Pons (tissue), 1 donor: Measurements from ENCODE around the gene ZBTB7C.

Experiments
- DNase-seq: peaks from one replicate; pipeline ENCODE4 v3.0.0-alpha.2; 2016; ENCODE audit warnings: low spot score

Gene ZBTB7C

GRCh38 chr18:48191494-48191893 is 217.7 kb downstream of the ZBTB7C start:
- no peak for DNase-seq

- DNase-seq = no peak
These were observed 218.2 kb downstream of the ZBTB7C start for GRCh38 chr18:48190994-48191393.

GRCh38 chr18:48188609-48189008 is 220.6 kb downstream of the ZBTB7C start:
- no peak for DNase-seq

- no peak for DNase-seq
These were observed 222.3 kb downstream of the ZBTB7C start for GRCh38 chr18:48186861-48187260.

DNA sequence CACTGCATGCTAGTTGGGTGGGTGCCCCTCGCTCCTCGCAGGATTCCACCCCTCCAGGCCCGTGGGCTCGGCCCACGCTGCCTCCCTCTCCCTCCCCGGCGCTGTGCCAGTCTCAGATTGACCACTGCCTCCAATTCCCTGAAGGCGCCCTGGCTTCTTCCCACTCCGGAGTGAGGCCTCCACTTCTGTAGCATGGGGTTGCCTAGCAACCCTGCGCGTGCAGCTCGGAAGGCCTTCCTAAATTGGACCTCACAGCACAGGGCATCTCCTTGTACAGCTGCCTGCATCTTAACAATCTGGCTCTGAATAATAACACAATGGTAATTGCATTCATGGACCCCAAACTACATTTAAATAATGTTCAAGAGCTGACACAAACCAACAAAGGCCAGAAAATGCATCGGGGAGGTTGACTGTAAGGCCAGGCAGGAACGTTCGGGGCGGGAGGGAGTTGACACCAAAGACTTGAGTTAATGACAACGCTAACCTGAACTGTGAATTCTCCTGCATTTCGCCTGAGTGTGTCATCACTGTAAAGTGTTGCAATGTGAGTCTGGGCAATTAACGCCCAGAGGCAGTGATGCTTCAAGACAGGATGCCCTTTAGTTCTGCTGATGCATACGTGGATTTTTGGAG is 222.9 kb downstream of the ZBTB7C start:
- DNase-seq = no peak

- no peak for DNase-seq
These were observed 225.1 kb downstream of the ZBTB7C start for GRCh38 chr18:48184118-48184517.

DNA sequence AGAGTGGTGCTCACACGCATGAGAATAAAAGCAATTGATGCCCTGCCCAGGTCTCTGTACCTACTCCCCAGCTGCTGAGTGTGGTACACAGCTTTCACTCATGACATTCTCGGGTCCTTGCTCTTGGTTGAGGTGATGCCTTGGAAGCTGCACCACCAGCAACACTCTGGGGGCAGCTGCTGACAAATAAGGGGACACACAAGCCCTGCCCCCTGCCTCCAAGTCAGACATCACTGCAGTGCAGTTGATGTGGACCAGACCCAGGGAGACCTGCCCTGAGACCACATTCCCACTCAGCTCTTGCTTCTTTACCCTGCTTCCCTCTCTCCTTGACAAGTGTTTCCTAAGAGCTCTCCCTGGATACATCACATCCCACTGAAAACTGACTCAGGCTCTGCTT is 225.6 kb downstream of the ZBTB7C start:
- no peak for DNase-seq

GRCh38 chr18:48182779-48183178 is 226.4 kb downstream of the ZBTB7C start:
- DNase-seq = no peak

DNA sequence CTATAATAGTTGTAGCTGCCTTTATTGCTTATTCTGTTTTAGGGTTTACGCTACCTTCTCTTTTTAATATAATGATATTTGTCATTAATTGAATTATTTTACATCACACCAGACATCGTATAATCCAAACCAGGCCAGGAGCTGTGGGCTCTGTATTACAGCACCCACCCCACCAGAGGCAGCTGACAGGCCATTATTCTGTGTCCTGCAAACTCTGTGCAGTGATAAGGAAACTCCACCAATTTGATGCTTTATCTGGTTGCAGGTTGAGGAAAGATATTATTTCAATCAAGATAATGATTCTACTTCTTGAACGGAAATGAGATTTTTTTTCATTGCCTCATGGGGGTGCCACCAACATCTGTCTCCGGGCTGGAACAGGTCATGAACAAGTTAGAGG is 227.3 kb downstream of the ZBTB7C start:
- DNase-seq = no peak

DNA sequence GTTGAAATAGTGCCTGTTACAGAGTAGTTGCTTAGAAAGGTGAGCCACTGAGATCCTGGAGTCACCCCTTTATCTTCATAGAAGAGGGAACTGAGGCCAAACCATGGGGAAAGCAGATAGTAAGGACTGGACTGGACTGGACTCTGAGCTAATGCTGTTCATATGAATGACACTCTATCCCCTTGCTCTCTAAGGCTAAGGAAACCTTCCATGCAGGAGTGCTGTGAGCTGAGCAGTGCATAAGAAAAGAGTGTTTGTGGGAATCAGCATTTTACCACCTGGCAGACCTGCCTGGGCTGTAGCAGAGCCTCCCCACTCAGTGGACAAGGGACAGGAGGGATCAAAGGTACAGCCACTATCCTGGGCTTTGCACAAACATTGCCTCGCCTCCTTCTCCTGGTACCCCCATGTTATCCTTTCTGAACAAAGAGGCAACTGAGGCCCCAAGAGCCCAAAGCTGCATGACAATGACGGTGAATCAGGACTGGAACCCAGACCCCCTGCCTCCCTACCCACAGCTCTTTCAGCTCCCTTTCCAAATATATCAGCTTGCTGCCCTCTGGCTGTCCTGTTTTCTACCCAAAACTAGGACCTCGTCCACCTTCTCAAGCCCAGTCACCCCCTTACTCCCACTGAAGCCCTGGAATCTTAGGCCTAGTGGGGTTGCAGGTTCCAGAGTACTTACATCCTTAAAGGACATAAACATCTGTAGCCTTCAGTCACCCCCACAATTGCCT is 227.9 kb downstream of the ZBTB7C start:
- no peak for DNase-seq

DNA sequence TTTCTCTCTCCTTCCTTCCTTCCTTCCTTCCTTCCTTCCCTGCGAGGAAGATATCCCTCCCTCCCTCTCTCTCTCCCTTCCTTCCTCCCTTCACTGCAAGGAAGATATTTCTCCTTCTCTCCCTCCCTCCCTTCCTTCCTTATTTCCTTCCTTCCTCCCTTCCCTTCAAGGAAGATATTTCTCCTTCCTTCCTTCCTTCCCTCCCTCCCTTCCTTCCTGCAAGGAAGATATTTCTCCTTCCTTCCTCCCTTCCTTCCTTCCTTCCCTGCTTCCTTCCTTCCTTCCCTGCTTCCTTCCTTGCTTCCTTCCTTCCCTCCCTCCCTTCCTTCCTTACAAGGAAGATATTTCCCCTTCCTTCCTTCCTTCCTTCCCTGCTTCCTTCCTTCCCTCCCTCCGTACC is 229.5 kb downstream of the ZBTB7C start:
- no peak for DNase-seq

DNA sequence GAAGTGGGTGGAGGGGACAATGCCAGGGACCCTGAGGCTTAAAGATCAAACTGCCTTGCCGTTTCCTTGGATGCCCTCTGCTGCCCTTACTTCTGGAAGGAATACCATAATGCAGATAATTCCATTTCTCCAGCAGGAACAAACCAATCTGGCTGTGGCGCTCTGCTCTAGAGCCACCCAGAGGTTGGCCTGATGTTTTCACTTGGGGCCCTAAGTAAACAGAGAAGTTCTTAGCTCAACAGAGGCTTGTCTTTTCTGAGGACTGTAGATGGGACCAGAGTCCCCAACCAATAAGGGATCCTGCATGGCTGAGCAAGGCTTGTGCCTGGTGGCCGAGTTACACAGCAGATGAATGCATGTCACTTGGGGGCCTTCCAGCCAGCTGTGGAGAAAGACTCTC is 230.2 kb downstream of the ZBTB7C start:
- no peak for DNase-seq

GRCh38 chr18:48176909-48177308 is 232.3 kb downstream of the ZBTB7C start:
- no peak for DNase-seq

GRCh38 chr18:48173557-48173956 is 235.6 kb downstream of the ZBTB7C start:
- DNase-seq = no peak

GRCh38 chr18:48172226-48173006 is 236.8 kb downstream of the ZBTB7C start:
- no peak for DNase-seq

DNA sequence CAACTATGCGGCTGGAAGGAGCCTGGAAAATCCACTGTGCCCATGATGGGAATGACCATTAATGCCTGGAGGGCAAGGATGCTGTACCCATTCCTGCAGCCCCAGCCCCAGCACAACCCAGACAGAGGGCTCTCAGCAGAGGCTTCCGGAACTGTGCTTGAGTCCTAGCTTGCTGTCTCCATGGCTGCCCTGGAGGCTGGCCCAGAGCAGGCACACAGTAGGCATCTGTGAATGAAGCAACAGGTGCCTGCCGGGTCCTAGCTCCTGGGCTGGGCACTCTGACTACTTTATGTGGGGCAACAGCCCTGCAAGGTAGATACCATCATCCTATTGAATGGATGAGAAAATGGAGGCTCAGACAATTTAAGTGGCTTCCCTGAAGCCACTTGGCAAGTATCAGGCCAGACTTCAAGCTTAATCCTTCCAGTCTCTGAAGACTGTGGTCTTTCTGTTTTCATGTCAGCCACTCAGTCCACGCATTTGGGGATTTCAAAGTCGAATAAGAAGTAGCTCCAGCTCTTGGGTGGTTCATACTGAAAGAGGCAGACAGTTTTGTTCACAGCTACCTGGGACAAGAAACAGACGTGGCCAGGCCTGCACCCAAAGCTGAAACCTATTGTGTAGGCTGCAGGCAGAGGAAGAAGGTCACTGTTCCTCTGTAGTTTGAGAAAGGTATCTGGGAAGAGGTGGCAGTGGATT is 237.5 kb downstream of the ZBTB7C start:
- DNase-seq = no peak

- no peak for DNase-seq
These were observed 238.5 kb downstream of the ZBTB7C start for GRCh38 chr18:48170651-48171050.

GRCh38 chr18:48168861-48169260 is 240.3 kb downstream of the ZBTB7C start:
- DNase-seq = no peak

DNA sequence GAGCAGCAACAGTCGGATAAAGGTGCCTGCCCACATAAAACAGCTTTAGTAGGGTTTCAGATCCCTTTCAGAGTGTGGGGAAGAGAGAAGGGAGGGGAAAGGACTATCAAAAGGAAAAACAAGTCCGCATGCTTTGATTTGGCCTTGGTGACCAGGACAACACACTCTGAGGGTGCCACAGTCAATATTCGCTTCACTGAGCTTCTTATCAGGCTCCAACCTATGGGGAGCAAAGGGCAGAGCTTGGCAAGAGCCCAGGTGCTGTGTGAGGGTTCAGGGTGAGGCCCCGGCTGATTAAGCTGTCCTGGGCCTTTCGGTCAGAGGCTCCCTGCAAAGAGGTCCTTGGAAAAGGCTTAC is 241.3 kb downstream of the ZBTB7C start:
- DNase-seq = no peak

GRCh38 chr18:48166336-48166875 is 242.8 kb downstream of the ZBTB7C start:
- no peak for DNase-seq

DNA sequence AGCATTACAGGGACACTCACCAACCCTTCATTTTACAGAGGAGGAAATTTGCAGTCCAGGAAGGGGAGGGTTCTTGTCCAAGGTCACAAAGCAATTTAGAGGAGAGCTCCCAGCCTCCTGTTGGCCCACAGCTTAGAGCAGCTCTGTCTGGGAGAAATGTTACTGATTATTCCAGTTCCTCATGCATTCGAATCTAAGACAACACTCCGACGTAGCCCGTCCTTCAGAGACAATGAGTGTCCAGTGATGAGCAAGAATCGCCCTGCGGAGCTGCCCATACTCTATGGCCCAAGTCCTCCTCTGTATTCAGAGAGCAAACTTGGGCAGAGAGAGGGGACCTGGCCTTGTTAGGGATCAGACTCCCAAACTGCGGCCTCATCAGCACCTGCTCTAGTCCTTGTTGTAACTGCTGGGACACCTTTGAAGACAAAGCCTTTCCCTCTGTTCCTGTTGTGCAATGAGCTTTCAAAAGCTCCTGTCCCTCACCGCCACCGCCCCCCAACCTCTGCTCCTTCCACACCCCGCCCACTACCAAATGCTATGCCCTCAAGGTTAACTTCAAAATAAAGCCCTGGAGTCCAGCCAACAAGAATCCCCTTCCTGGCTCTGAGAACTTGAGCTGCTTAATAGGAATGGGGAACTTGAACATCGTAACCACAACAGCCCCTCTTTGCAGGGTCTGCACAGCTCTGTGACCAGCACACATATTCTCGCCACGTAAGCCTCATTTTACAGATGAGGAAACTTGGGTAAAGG is 243.9 kb downstream of the ZBTB7C start:
- no peak for DNase-seq

DNA sequence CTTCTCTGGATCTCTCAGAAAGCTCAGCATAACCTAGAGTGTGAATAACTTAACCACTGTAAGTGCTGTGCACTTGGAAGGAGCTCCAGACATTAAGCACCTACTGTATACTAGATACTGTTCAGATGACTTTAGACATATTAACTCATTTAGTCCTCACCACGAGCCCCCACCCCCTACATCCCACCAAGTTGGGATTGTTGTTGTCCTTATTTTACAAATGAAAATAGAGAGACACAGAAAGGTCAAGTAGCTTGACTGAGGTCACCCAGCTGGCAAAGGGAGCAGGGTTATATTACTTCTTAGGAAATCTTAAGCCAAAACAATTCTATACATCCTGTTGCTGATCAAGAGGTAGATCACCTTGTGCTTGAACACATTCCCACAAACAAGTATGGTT is 244.5 kb downstream of the ZBTB7C start:
- no peak for DNase-seq
